HG02852 (cell line): ENCODE results near the gene ZSCAN2.

Experiments used
- ATAC-seq: cut with Tn5 transposase; IDR thresholded peaks from one replicate; pipeline ENCODE4 v1.9.1; 2021; ENCODE audit warnings: mild to moderate bottlenecking, moderate library complexity; ENCODE audit not compliant: unreplicated experiment

The ZSCAN2 gene

GRCh38 chr15:84598250-84598649 is 2.6 kb upstream of the ZSCAN2 start:
- ATAC-seq: peak; percentile 32

- ATAC-seq: no peak
Observed at GRCh38 chr15:84598993-84599392, 1.8 kb upstream of the ZSCAN2 start.

GRCh38 chr15:84599906-84600305 is 903 bp upstream of the ZSCAN2 start:
- ATAC-seq: no peak

GRCh38 chr15:84600331-84600686 is 500 bp upstream of the ZSCAN2 start:
- peak; percentile 12 for ATAC-seq

- no peak for ATAC-seq
Observed at GRCh38 chr15:84601555-84601838, 688 bp downstream of the ZSCAN2 start.

- no peak for ATAC-seq
Observed at GRCh38 chr15:84603630-84604379, 3.0 kb downstream of the ZSCAN2 start.

GRCh38 chr15:84604826-84605553 is 4.2 kb downstream of the ZSCAN2 start:
- no peak for ATAC-seq

- no peak for ATAC-seq
Observed at GRCh38 chr15:84605554-84605882, 4.7 kb downstream of the ZSCAN2 start.

GRCh38 chr15:84606653-84607120 is 5.9 kb downstream of the ZSCAN2 start:
- no peak for ATAC-seq

- no peak for ATAC-seq
Observed at GRCh38 chr15:84608707-84609284, 8.0 kb downstream of the ZSCAN2 start.

- ATAC-seq: no peak
Observed at GRCh38 chr15:84609818-84610525, 9.2 kb downstream of the ZSCAN2 start.

GRCh38 chr15:84611631-84612030 is 10.8 kb downstream of the ZSCAN2 start:
- no peak for ATAC-seq

GRCh38 chr15:84616235-84616634 is 15.4 kb downstream of the ZSCAN2 start:
- no peak for ATAC-seq

GRCh38 chr15:84620626-84621025 is 19.8 kb downstream of the ZSCAN2 start:
- ATAC-seq: no peak

- ATAC-seq: no peak
Observed at GRCh38 chr15:84621358-84621979, 20.7 kb downstream of the ZSCAN2 start.

GRCh38 chr15:84624359-84624758 is 23.6 kb downstream of the ZSCAN2 start:
- no peak for ATAC-seq

GRCh38 chr15:84625123-84625522 is 24.3 kb downstream of the ZSCAN2 start:
- no peak for ATAC-seq

GRCh38 chr15:84629033-84629432 is 28.2 kb downstream of the ZSCAN2 start:
- ATAC-seq: no peak

- no peak for ATAC-seq
Observed at GRCh38 chr15:84631706-84632272, 31.0 kb downstream of the ZSCAN2 start.

GRCh38 chr15:84633311-84634227 is 32.8 kb downstream of the ZSCAN2 start:
- peak; percentile 39 for ATAC-seq
